ENCODE results near the gene ZBTB24. TPM values are rescaled to one million over a fixed set of nuclear protein-coding genes. Genes with fewer than 3 reads are reported as not detected.

ZBTB24 gene
- total and polyA plus RNA-seq, 2 of the 13 experiments (the other 11 are each of a cell fraction or from before 2014, with no cell fraction given): 1.5 to 6.2 TPM

- TF ChIP-seq MLXIP (CRISPR knock-in tag; IDR thresholded peaks at IDR 0.05; ENCODE audit: borderline replicate concordance) (no peak), GMEB1 (CRISPR knock-in tag; IDR thresholded peaks at IDR 0.05; ENCODE audit: borderline replicate concordance) (no peak), CCAR2 (optimal IDR thresholded peaks at IDR 0.05; ENCODE audit: low read depth, low read length) (no peak), HIC2 (CRISPR knock-in tag; IDR thresholded peaks at IDR 0.05; ENCODE audit: low read depth) (no peak), FOXJ3 (CRISPR knock-in tag; IDR thresholded peaks at IDR 0.05; ENCODE audit: borderline replicate concordance) (no peak), SAFB2 (CRISPR knock-in tag; IDR thresholded peaks at IDR 0.05; ENCODE audit: borderline replicate concordance, low read depth) (no peak), ZNF549 (CRISPR knock-in tag; IDR thresholded peaks at IDR 0.05) (no peak), MZF1 (CRISPR knock-in tag; IDR thresholded peaks at IDR 0.05; ENCODE audit: borderline replicate concordance) (no peak), NR3C1 (CRISPR knock-in tag; IDR thresholded peaks at IDR 0.05) (no peak), ZNF326 (CRISPR knock-in tag; IDR thresholded peaks at IDR 0.05; ENCODE audit: borderline replicate concordance) (no peak), PAWR (CRISPR knock-in tag; IDR thresholded peaks at IDR 0.05; ENCODE audit: borderline replicate concordance) (no peak), ZNF720 (CRISPR knock-in tag; IDR thresholded peaks at IDR 0.05) (no peak), ZC3H4 (CRISPR knock-in tag; IDR thresholded peaks at IDR 0.05; ENCODE audit: borderline replicate concordance) (no peak), THAP8 (CRISPR knock-in tag; IDR thresholded peaks at IDR 0.05; ENCODE audit: borderline replicate concordance) (no peak), ZFP36L1 (CRISPR knock-in tag; IDR thresholded peaks at IDR 0.05) (no peak), SP1 (IDR thresholded peaks at IDR 0.05) (no peak), SP1 (CRISPR knock-in tag; IDR thresholded peaks at IDR 0.05) (no peak), PTBP1 (IDR thresholded peaks at IDR 0.05; ENCODE audit: low read depth, low read length, poor library complexity, severe bottlenecking) (no peak), KLF12 (CRISPR knock-in tag; IDR thresholded peaks at IDR 0.05; ENCODE audit: borderline replicate concordance) (no peak), TSC22D2 (CRISPR knock-in tag; IDR thresholded peaks at IDR 0.05; ENCODE audit: borderline replicate concordance) (no peak), ZNF441 (CRISPR knock-in tag; IDR thresholded peaks at IDR 0.05; ENCODE audit: borderline replicate concordance) (no peak), ZSCAN25 (CRISPR knock-in tag; IDR thresholded peaks at IDR 0.05) (no peak), ZFP90 (CRISPR knock-in tag; IDR thresholded peaks at IDR 0.05; ENCODE audit: borderline replicate concordance) (0 out of 2 replicates have a peak, but pooled peaks have one; percentile 53)
Measured at GRCh38 chr6:109441069-109441816, 41.8 kb downstream of the ZBTB24 start (continued).
